Measurements from ENCODE around the gene BLACAT1.

Gene BLACAT1

GRCh38 chr1:205455581-205456382 lies at the start of gene BLACAT1:
TSS of gene BLACAT1 (minus strand) at chr1:205456045.
- DNase-seq = peak; percentile 54

- no peak for DNase-seq
Measured at GRCh38 chr1:205505076-205505729, 49.4 kb upstream of the BLACAT1 start.

GRCh38 chr1:205504311-205505075 lies 48.6 kb upstream of the BLACAT1 start, which contains the start of gene CDK18:
TSS of gene CDK18 (plus strand) at chr1:205504669. CDS start at chr1:205523168, 18,499 bp downstream.
- peak; percentile 75 for DNase-seq

GRCh38 chr1:205502992-205503391 lies 47.1 kb upstream of the BLACAT1 start:
- DNase-seq = no peak

GRCh38 chr1:205502111-205502810 lies 46.4 kb upstream of the BLACAT1 start:
- DNase-seq = no peak

GRCh38 chr1:205500240-205501233 lies 44.7 kb upstream of the BLACAT1 start:
- DNase-seq = no peak

GRCh38 chr1:205499789-205500188 lies 43.9 kb upstream of the BLACAT1 start:
- DNase-seq = no peak

- DNase-seq = no peak
Measured at GRCh38 chr1:205497351-205497750, 41.5 kb upstream of the BLACAT1 start.

- DNase-seq = no peak
Measured at GRCh38 chr1:205496661-205497060, 40.8 kb upstream of the BLACAT1 start.

- DNase-seq = peak; percentile 21
Measured at GRCh38 chr1:205495237-205495823, 39.5 kb upstream of the BLACAT1 start.

- DNase-seq = no peak
Measured at GRCh38 chr1:205494115-205494514, 38.3 kb upstream of the BLACAT1 start.

GRCh38 chr1:205493241-205494085 lies 37.6 kb upstream of the BLACAT1 start:
- DNase-seq = no peak

GRCh38 chr1:205492774-205493173 lies 36.9 kb upstream of the BLACAT1 start:
- DNase-seq = no peak

- peak; percentile 49 for DNase-seq
Measured at GRCh38 chr1:205492201-205492667, 36.4 kb upstream of the BLACAT1 start.

GRCh38 chr1:205491794-205492193 lies 35.9 kb upstream of the BLACAT1 start:
- DNase-seq = no peak

GRCh38 chr1:205488074-205488723 lies 32.4 kb upstream of the BLACAT1 start:
- peak; percentile 66 for DNase-seq

- no peak for DNase-seq
Measured at GRCh38 chr1:205486258-205486657, 30.4 kb upstream of the BLACAT1 start.

- DNase-seq = peak; percentile 83
Measured at GRCh38 chr1:205484985-205485967, 29.4 kb upstream of the BLACAT1 start.

All from DMS79 treated with DMSO at 0.1 percent for 48 hours (cell line).